HuH-7.5 (cell line): Measurements from ENCODE around the gene SRR.

Experiments used
- DNase-seq: peaks from one replicate; pipeline ENCODE4 v3.0.0; 2011; ENCODE audit warnings: low spot score

SRR gene

DNA sequence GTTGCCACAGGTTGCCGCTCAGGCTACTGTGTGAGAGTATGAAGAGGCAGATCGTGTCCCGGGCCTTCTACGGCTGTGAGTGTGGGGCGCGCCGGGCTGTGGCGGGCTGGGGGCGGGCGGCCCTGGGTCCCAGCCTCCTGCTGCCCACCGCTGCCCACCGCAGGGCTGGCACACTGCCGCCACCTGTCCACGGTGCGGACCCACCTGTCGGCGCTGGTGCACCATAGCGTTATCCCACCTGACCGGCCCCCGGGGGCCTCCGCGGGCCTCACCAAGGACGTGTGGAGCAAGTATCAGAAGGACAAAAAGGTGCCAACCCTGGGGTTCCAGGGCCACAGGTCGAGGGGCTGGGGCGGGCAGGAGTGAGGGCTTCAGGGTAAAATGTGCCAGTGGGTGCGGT, 68.4 kb downstream of the SRR start:
- no peak for DNase-seq

GRCh38 chr17:2372681-2373080, 68.9 kb downstream of the SRR start:
- no peak for DNase-seq

DNA sequence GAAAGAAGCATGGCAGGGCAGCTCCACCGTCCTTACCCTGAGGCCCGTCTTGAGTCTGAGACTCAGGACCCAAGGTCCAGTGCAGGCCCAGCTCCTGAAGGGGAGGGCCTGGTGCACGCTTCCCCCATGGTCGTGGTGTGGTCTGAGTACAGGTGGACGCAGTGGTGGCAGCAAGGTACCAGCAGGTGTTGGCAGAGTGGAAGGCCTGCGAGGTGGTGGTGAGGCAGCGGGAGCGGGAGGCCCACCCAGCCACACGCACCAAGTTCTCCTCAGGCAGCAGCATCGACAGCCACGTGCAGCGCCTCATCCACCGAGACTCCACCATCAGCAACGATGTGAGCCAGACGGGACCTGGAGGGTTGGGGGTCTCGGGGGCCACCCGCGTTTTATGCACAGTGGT, 69.4 kb downstream of the SRR start:
- DNase-seq, result no peak
